ENCODE measurements around the gene VSIG2.

The VSIG2 gene

DNA sequence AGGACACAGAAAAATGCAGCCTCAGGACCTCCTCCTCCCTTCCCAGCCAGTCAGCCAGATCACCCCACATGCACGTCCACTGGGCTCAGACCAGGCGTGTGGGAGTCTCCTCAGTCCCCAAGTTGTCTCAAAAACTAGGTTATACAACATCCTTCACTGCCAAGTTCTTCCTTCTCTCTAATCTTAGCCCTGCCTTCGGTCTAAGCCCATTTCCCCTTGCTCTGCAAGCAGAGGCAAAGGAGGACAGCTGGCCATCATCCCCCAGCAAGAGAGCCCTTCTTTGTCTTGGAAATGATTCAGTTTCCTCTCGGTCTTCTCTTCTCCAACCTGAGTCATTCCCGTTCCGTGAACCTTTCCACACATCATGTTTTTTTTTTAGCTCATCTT, 26.3 kb downstream of the VSIG2 start:
- in situ Hi-C loops (cut with HindIII; ENCODE audit: low pct_ligation_motif_present, low sequenced_read_pairs), result no loop called here
- Histone ChIP-seq H3K36me3 (replicated peaks) (no peaks in the 10 kb centered on the region), H3K27ac (no peak overlapping the region), H3K4me3 (ENCODE audit: low read depth, low read length) (no peak overlapping the region), H3K27me3 (replicated peaks) (peaks cover 12% of the 10 kb centered on the region)
- TF ChIP-seq, protein P1, sequence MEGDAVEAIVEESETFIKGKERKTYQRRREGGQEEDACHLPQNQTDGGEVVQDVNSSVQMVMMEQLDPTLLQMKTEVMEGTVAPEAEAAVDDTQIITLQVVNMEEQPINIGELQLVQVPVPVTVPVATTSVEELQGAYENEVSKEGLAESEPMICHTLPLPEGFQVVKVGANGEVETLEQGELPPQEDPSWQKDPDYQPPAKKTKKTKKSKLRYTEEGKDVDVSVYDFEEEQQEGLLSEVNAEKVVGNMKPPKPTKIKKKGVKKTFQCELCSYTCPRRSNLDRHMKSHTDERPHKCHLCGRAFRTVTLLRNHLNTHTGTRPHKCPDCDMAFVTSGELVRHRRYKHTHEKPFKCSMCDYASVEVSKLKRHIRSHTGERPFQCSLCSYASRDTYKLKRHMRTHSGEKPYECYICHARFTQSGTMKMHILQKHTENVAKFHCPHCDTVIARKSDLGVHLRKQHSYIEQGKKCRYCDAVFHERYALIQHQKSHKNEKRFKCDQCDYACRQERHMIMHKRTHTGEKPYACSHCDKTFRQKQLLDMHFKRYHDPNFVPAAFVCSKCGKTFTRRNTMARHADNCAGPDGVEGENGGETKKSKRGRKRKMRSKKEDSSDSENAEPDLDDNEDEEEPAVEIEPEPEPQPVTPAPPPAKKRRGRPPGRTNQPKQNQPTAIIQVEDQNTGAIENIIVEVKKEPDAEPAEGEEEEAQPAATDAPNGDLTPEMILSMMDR (IDR thresholded peaks at IDR 0.05; ENCODE audit: low read depth, low read length, missing control alignments), result no peak
- peak; percentile 35 for DNase-seq

DNA sequence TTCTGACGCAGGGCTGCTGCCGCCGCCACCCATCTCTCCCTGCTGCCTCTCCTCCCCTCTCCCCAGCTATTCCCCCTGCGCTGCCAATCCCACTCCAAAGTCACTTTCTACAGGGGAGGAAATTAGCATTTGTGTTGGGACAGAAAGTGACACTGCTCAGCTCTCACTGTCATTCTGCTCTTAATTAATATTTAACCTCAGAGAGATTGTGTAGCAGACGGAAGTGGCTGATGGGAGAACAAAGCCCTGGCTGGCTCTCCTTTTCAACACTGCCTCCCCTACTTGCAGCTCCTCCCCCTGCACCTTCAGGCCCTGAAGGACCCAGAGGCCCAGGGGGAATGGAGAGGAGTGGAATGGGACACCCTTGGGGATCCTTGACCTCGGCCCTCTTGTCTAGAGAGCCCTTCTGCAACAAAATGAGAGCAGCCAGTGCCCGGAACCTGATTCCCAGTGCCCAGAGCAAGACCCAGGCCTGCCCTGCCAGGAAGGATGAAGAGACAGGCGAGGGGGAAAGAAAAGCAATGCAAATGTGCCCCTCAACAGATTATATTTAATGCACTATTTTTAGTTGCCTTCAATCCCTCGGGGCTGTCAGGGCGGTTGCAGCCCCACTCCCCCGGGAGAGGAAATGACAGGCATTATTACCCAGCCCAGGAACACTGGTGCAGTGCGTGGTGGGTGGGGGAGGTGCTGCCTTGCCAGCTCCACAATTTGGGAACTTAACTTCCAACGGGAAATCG, 26.9 kb downstream of the VSIG2 start:
- H3K4me3 ChIP-seq (ENCODE audit: low read depth, low read length), result no peak overlapping the region
- no peak for DNase-seq
- no peak overlapping the region for H3K27ac ChIP-seq
- H3K36me3 ChIP-seq (replicated peaks), result no peaks in the 10 kb centered on the region
- TF ChIP-seq, protein P1 (IDR thresholded peaks at IDR 0.05; ENCODE audit: low read depth, low read length, missing control alignments), result no peak
- H3K27me3 ChIP-seq (replicated peaks), result peaks cover 12% of the 10 kb centered on the region
- in situ Hi-C loops (cut with HindIII; ENCODE audit: low pct_ligation_motif_present, low sequenced_read_pairs), result no loop called here

DNA sequence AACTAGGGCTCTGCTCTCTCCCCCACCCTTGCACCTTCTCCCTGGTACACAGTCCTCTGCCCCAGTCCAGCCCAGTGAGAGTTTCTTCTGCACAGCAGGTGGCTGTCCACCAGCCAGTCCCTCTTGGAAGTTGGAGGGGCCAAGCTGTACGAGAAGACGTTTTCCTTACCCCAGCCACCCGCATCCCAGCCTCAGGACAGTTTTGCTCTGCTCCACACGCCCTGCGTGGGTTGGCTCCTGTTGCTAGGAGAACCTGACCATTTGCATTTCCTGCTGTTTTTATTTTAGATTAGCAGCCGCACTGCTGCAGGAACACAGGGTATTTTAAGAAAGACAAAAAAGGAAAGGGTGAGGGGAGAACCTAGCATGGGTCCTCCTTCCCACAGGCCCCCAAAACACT, 29.9 kb downstream of the VSIG2 start:
- Histone ChIP-seq H3K4me3 (ENCODE audit: low read depth, low read length) (no peak overlapping the region), H3K27ac (no peak overlapping the region), H3K36me3 (replicated peaks) (no peaks in the 10 kb centered on the region), H3K27me3 (replicated peaks) (peaks cover 33% of the 10 kb centered on the region)
- no peak for DNase-seq
- in situ Hi-C loops (cut with HindIII; ENCODE audit: low pct_ligation_motif_present, low sequenced_read_pairs), result no loop called here
- TF ChIP-seq, protein P1 (IDR thresholded peaks at IDR 0.05; ENCODE audit: low read depth, low read length, missing control alignments), result no peak

DNA sequence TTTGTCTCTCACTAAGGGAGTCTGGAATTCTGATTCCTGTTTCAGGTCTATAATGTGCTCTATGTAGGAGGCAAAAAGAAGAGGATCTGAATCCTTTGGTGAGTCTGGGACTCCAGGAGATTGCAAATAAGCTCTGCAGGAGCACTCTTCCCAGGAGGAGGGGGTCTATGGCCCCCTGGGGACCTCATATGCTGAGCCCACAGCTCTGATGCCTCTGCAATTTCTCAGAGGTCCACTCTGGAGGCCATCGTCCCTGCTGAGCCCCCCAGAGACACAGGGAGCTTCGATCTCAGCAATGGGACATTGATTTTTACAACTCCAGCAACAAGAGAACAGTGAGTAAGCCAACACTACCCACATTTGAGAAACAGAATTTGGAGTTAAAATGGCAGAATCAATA, 32.5 kb downstream of the VSIG2 start:
- no peak overlapping the region for H3K4me3 ChIP-seq (ENCODE audit: low read depth, low read length)
- in situ Hi-C loops (cut with HindIII; ENCODE audit: low pct_ligation_motif_present, low sequenced_read_pairs), result no loop called here
- TF ChIP-seq, protein P1 (IDR thresholded peaks at IDR 0.05; ENCODE audit: low read depth, low read length, missing control alignments), result no peak
- H3K27ac ChIP-seq, result no peak overlapping the region
- H3K36me3 ChIP-seq (replicated peaks), result no peaks in the 10 kb centered on the region
- H3K27me3 ChIP-seq (replicated peaks), result peaks cover 33% of the 10 kb centered on the region
- no peak for DNase-seq

DNA sequence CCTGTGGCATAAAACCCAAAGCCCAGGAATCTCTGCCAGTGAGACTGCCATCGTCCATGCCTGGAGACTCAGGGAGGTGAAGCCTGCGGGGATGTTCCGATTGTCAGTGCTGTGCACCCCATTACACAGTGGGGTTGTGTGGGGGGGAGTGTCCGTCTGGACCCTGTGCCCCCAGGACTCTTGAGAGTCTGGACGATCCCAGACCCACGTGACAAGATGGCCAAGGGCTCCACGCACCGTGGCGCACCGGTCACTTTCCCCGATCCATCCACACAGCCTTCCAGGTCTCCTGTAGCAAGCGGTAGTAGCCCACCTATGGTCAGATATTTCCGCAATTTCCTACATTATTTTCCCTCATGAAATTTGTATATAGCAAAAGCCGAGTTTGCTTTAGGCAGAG, 33.3 kb downstream of the VSIG2 start:
- Histone ChIP-seq H3K27me3 (replicated peaks) (peaks cover 33% of the 10 kb centered on the region), H3K36me3 (replicated peaks) (no peaks in the 10 kb centered on the region), H3K4me3 (ENCODE audit: low read depth, low read length) (no peak overlapping the region)

More for the DNA sequence above, 33.3 kb downstream of the VSIG2 start:
- H3K27ac ChIP-seq, result no peak overlapping the region
- DNase-seq, result no peak
- TF ChIP-seq, protein P1 (IDR thresholded peaks at IDR 0.05; ENCODE audit: low read depth, low read length, missing control alignments), result no peak
- in situ Hi-C loops (cut with HindIII; ENCODE audit: low pct_ligation_motif_present, low sequenced_read_pairs), result no loop called here

All from brain microvascular endothelial cell (primary cell).